BE2C (cell line): ENCODE measurements around the gene ANKS3.
A peak's percentile ranks its signal among the peaks of the same experiment; 100 is the strongest.

Experiments
- DNase-seq: peaks from one replicate; pipeline ENCODE4 v3.0.0-alpha.2; 2020
- H3K27me3 ChIP-seq: fragments of 250-450 bp; sonication (Bioruptor Pico); 2 replicates; pipeline ENCODE4 v1.5.1; 2020; ENCODE audit warnings: mild to moderate bottlenecking
- H3K36me3 ChIP-seq: fragments of 250-450 bp; sonication (Bioruptor Pico); 2 replicates; pipeline ENCODE4 v1.5.1; 2020; ENCODE audit warnings: mild to moderate bottlenecking
- H3K4me1 ChIP-seq: fragments of 250-450 bp; sonication (Bioruptor Pico); 2 replicates; pipeline ENCODE4 v1.5.1; 2020
- H3K4me3 ChIP-seq: 2 replicates; pipeline ENCODE4 v1.5.1; 2011; ENCODE audit warnings: low read depth, low read length
- H3K9me3 ChIP-seq: fragments of 250-450 bp; sonication (Bioruptor Pico); 2 replicates; pipeline ENCODE4 v1.5.1; 2020
- TF ChIP-seq, protein P1 (sequence below): IDR thresholded peaks from 2 replicates; pipeline ENCODE4 v1.5.1; 2012; ENCODE audit warnings: mild to moderate bottlenecking, low read depth, low read length

The ANKS3 gene

DNA sequence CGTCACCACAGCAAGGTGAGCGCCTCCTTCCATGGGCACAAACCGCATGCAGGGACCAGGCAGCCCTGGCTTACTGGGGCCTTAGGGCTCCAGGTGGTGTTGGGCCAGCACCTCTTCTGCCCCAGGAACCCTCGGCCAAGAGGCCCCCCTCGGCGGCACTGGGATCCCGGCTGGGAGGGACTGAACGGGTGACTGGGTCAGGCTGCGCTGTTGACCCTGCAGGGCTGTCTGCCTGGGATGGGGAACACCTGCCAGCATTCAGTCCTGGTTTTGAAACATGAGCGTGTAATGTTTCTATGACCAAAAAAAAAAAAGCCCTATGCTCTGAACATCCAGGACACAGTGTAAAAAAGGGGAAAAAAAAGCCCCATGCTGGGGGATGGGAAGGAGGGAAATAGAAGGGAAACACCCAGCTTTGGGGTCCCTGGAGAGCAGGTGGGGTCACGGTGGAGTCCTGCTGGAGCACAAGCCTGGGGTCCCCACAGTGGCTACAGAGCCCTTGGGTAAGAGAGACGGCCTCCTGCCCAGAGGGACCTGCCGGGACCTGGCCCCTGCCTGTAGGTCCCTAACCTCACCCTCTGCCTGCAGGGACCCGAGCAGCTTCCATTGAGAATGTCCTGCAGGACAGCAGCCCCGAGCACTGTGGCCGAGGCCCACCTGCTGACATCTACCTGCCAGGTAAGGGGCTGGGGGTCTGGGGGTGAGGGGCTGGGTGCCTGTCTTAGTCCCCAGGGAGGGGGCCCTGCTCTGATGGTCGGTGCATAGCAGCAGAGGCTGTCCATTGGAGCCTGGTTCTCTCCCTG is 50.6 kb downstream of the ANKS3 start:
- H3K4me1 ChIP-seq, result peaks cover 20% of the 10 kb centered on the region
- peaks cover 29% of the 10 kb centered on the region for H3K36me3 ChIP-seq
- no peaks in the 10 kb centered on the region for H3K9me3 ChIP-seq
- TF ChIP-seq, protein P1, sequence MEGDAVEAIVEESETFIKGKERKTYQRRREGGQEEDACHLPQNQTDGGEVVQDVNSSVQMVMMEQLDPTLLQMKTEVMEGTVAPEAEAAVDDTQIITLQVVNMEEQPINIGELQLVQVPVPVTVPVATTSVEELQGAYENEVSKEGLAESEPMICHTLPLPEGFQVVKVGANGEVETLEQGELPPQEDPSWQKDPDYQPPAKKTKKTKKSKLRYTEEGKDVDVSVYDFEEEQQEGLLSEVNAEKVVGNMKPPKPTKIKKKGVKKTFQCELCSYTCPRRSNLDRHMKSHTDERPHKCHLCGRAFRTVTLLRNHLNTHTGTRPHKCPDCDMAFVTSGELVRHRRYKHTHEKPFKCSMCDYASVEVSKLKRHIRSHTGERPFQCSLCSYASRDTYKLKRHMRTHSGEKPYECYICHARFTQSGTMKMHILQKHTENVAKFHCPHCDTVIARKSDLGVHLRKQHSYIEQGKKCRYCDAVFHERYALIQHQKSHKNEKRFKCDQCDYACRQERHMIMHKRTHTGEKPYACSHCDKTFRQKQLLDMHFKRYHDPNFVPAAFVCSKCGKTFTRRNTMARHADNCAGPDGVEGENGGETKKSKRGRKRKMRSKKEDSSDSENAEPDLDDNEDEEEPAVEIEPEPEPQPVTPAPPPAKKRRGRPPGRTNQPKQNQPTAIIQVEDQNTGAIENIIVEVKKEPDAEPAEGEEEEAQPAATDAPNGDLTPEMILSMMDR, result no peak
- no peak overlapping the region for H3K4me3 ChIP-seq
- no peaks in the 10 kb centered on the region for H3K27me3 ChIP-seq
- DNase-seq, result no peak

DNA sequence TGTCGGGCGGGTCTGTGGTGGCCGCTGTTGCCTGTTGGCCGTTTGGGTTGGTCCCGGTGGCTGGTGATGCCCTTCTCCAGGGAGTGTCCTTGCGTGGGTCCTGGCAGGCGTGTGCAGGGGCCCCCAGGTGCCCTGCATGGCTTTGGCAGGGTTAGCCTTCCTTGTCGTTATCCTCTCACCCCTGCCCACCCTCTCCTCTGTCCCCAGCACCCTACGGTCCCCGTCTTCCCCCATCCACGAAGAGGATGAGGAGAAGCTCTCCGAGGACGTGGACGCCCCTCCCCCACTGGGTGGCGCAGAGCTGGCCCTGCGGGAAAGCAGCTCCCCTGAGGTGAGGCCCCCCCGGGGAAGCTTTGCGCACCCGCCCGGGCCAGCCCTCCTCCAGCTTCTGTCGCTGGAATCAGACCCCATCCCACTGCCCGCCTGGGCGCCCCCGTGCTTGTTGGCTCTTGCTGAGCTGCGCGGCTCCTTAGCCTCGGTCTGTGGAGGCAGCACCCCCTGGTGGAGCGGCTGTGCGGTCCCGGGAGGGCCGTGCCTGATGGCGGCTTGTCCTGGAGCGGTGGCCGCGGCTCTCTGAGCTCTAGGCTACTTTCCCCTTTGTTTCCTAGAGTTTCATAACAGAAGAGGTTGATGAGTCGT is 51.3 kb downstream of the ANKS3 start:
- peak; percentile 73 for DNase-seq
- H3K4me3 ChIP-seq, result no peak overlapping the region
- no peaks in the 10 kb centered on the region for H3K27me3 ChIP-seq
- H3K9me3 ChIP-seq, result no peaks in the 10 kb centered on the region
- TF ChIP-seq, protein P1, result peak; percentile 51
- peaks cover 18% of the 10 kb centered on the region for H3K4me1 ChIP-seq
- peaks cover 32% of the 10 kb centered on the region for H3K36me3 ChIP-seq

DNA sequence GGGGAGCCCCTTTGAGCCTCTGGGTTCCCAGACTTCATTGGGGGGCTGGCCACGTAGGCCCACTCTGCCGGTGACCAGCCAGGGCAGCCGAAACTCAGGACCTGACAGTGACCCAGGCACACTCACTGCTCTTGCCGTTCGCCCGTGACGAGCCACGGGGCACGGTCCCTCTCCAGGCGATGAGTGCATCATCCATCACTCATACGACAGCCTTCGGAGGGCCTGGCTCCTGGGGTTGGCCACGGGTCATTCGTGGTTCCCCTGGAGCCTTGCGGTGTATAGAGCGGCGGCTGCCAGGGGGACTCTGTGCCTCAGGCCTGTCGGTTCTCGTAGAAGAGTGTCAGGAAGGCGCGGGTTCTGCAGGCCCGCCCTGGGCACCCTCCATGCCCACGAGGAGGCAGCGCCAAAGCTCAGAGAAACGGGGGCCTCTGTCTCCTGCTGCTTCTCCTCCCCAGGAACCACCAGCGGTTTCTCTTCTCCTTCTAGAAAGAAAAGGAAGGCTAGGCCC is 51.9 kb downstream of the ANKS3 start:
- Histone ChIP-seq H3K36me3 (peaks cover 32% of the 10 kb centered on the region), H3K9me3 (no peaks in the 10 kb centered on the region), H3K27me3 (no peaks in the 10 kb centered on the region), H3K4me3 (no peak overlapping the region), H3K4me1 (peaks cover 15% of the 10 kb centered on the region)
- no peak for DNase-seq
- TF ChIP-seq, protein P1, result no peak

DNA sequence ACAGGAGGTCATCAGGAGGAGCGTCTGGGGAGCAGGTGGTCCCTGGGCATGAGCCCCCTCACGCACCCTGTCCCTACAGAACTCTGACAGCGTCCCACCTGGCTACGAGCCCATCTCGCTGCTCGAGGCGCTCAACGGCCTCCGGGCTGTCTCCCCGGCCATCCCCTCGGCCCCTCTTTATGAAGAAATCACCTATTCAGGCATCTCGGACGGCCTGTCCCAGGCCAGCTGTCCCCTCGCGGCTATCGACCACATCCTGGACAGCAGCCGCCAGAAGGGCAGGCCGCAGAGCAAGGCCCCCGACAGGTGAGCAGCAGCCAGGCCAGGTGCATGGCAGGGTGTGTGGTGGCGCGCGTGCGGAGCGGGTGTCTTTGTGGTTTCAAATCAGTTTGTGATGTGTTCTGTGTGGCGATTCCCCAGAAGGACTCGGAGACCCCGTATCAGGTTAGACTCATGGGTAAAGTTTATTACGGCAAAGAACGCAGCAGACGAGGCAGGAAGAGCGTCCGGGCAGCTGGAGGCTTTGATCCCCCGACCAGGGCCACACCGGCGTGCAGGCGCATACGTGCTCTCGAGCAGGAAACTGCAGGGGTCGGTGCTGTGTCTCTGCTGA is 52.5 kb downstream of the ANKS3 start:
- DNase-seq, result no peak
- Histone ChIP-seq H3K4me1 (peaks cover 18% of the 10 kb centered on the region), H3K4me3 (no peak overlapping the region), H3K9me3 (no peaks in the 10 kb centered on the region), H3K27me3 (no peaks in the 10 kb centered on the region), H3K36me3 (peaks cover 30% of the 10 kb centered on the region)
- TF ChIP-seq, protein P1, result no peak

DNA sequence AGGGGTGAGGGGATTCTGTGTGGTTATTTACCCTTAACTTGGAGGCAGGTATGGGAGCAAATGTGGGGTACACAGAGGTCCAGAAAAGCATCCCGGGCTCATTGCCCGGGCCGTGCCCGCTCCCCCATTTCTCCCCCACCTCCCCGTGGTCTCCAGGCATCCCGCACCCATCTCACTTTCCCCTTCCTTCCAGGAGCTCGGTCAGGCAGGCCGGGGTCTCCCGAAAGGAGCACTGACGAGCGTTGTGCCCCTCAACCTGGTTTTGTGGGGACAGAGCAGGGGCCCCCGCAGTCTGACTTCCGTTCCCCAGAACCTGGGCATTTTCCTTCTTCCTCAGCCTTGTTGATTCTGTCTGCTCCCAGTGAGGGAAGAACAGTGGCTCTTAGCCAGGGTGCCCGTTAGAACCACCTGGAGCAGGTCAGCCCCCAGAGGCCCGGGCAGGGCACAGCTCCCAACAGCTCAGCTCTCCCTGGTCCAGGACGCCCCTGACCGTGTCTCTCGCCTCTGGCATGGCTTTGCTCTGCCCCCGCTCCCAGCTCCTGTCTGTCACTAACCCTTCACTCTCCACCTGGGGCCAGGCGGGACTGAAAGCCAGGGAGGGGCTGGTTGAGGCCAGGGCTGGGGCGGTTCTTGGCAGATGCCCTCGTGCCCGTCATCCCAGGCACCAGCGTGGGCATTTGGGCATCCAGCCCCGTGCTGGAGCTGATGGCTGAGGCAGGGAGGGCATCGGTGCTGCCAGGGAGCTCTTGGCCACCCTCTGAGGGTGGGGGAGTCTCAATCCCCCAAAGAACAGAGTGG is 53.2 kb downstream of the ANKS3 start:
- Histone ChIP-seq H3K27me3 (no peaks in the 10 kb centered on the region), H3K9me3 (no peaks in the 10 kb centered on the region), H3K4me3 (peak overlapping the region; percentile 49), H3K4me1 (peaks cover 18% of the 10 kb centered on the region), H3K36me3 (peaks cover 26% of the 10 kb centered on the region)
- TF ChIP-seq, protein P1, result no peak
- DNase-seq, result no peak
